CD4-positive, alpha-beta T cell treated with Interleukin-21 for 1 hour (primary cell): Measurements from ENCODE around the gene ADM2.

Experiments
- DNase-seq: peaks from one replicate; pipeline ENCODE4 v3.0.0-alpha.2; 2020

The ADM2 gene

GRCh38 chr22:50469377-50470305 lies 11.7 kb upstream of the ADM2 start:
- DNase-seq = peak; percentile 98

- no peak for DNase-seq
Observed at GRCh38 chr22:50470491-50470890, 10.9 kb upstream of the ADM2 start.

- DNase-seq = no peak
Observed at GRCh38 chr22:50471197-50471847, 10.0 kb upstream of the ADM2 start.

- DNase-seq = no peak
Observed at GRCh38 chr22:50471962-50472361, 9.4 kb upstream of the ADM2 start.

GRCh38 chr22:50473088-50473487 lies 8.3 kb upstream of the ADM2 start:
- peak; percentile 73 for DNase-seq

- DNase-seq = no peak
Observed at GRCh38 chr22:50473855-50474671, 7.3 kb upstream of the ADM2 start.

GRCh38 chr22:50474710-50475651 lies 6.4 kb upstream of the ADM2 start, which contains the start of gene SBF1:
Gene SBF1 (minus strand): TSS chr22:50475035. CDS start chr22:50474840, 195 bp downstream.
- peak; percentile 89 for DNase-seq

GRCh38 chr22:50475652-50476002 lies 5.7 kb upstream of the ADM2 start:
- DNase-seq = no peak

GRCh38 chr22:50476868-50477267 lies 4.5 kb upstream of the ADM2 start:
- no peak for DNase-seq

GRCh38 chr22:50477923-50478322 lies 3.4 kb upstream of the ADM2 start:
- no peak for DNase-seq

- no peak for DNase-seq
Observed at GRCh38 chr22:50479721-50480120, 1.6 kb upstream of the ADM2 start.

- DNase-seq = no peak
Observed at GRCh38 chr22:50481045-50481439, 301 bp upstream of the ADM2 start.

- no peak for DNase-seq
Observed at GRCh38 chr22:50482107-50483074, 1.0 kb downstream of the ADM2 start.

- DNase-seq = no peak
Observed at GRCh38 chr22:50483106-50483505, 1.8 kb downstream of the ADM2 start.

GRCh38 chr22:50483556-50483955 lies 2.2 kb downstream of the ADM2 start:
- no peak for DNase-seq

- no peak for DNase-seq
Observed at GRCh38 chr22:50483977-50484853, 2.9 kb downstream of the ADM2 start.

- no peak for DNase-seq
Observed at GRCh38 chr22:50485221-50486131, 4.1 kb downstream of the ADM2 start.

GRCh38 chr22:50486561-50487289 lies 5.4 kb downstream of the ADM2 start, which contains the start of gene MIOX:
Gene MIOX (plus strand): TSS chr22:50486859. CDS start chr22:50486898, 39 bp downstream.
- no peak for DNase-seq
